Transverse colon (tissue), 4 donors: ENCODE data around the gene F10. TPM values are rescaled to one million over a fixed set of nuclear protein-coding genes. Genes with fewer than 3 reads are reported as not detected.

Source experiments
- DNase-seq: peaks from one replicate; pipeline ENCODE4 v3.0.0-alpha.2; 2019
- H3K27ac ChIP-seq, 4 donors: fragments of 200-600 bp; sonication (generic); 2 replicates each; pipeline ENCODE4 v1.5.1; 2016 to 2018; ENCODE audit warnings: inconsistent platforms in 4 of 4
- H3K27me3 ChIP-seq: fragments of 200-600 bp; sonication (generic); 2 replicates; pipeline ENCODE4 v1.5.1; 2017; ENCODE audit warnings: inconsistent platforms
- H3K36me3 ChIP-seq, 4 donors: fragments of 200-600 bp; sonication (generic); 2 replicates each; pipeline ENCODE4 v1.5.1; 2017 to 2019; ENCODE audit warnings: inconsistent platforms in 4 of 4
- H3K4me1 ChIP-seq, 4 donors: fragments of 200-600 bp; sonication (generic); 2 replicates each; pipeline ENCODE4 v1.5.1; 2017 to 2020; ENCODE audit warnings: inconsistent platforms in 4 of 4
- H3K4me3 ChIP-seq, 4 donors: fragments of 200-600 bp; sonication (generic); 1 replicate in 1 of 4; 2 replicates in 3 of 4; pipeline versions ENCODE4 v1.5.1 to v1.6.1; 2017 to 2019; ENCODE audit warnings: inconsistent platforms in 4 of 4
- H3K9me3 ChIP-seq, 2 donors: fragments of 200-600 bp; sonication (generic); 2 replicates each; pipeline ENCODE4 v1.5.1; 2017 to 2019; ENCODE audit warnings: inconsistent platforms in 2 of 2
- CTCF ChIP-seq, 5 experiments: fragments of 200-600 bp in 3 of 5; fragments of 450-650 bp in 2 of 5; sonication (generic) in 3 of 5; IDR thresholded peaks; 1 replicate in 2 of 5; 2 replicates in 3 of 5; pipeline ENCODE4 v1.5.1; 2016 to 2017; ENCODE audit warnings: antibody characterized with exemption in 5 of 5, inconsistent platforms in 3 of 5, mild to moderate bottlenecking in 2 of 5, moderate library complexity in 1 of 5
- EP300 ChIP-seq: sonication (generic); formaldehyde crosslinking; IDR thresholded peaks from one replicate; pipeline ENCODE4 v1.6.1; 2017; ENCODE audit warnings: antibody characterized with exemption, low read depth
- POLR2A ChIP-seq: fragments of 450-650 bp; IDR thresholded peaks from one replicate; pipeline ENCODE4 v1.6.1; 2016; ENCODE audit warnings: antibody characterized with exemption, mild to moderate bottlenecking, moderate library complexity
- POLR2AphosphoS5 ChIP-seq, 3 donors: sonication (generic); formaldehyde crosslinking; IDR thresholded peaks; one replicate each; pipeline ENCODE4 v1.6.1; 2016; ENCODE audit warnings: antibody characterized with exemption in 3 of 3
- WGBS, 2 donors: methylation state at CpG; one replicate each; pipeline ENCODE4 v1.1.5; 2018; ENCODE audit warnings: low coverage in 1 of 2; 5-methylcytosine and 5-hydroxymethylcytosine counted together
- in situ Hi-C, 4 donors: fragments of 200-750 bp; cut with MboI; loops; one replicate each; pipeline versions ENCODE4 v1.15.0 to v1.15.1; 2017; ENCODE audit warnings: low sequenced_read_pairs in 3 of 4, low pct_ligation_motif_present in 1 of 4, low pct_unique_long_range_greater_than_20kb in 1 of 4
- intact Hi-C: fragments of 100-400 bp; cut with DNase I; formaldehyde crosslinking; loops from one replicate; pipeline ENCODE4 v1.15.1; 2023; ENCODE audit warnings: low total_unique reads
- total RNA-seq, 4 donors: library from RNA; depleted of rRNA; stranded (reverse); fragments of >200 nt; gene quantifications; one replicate each; pipeline ENCODE4 v1.1.0, GENCODE V29; 2016

F10 gene
- total RNA-seq, 4 donors from 2014 or later, result 0.60 to 4.6 (median 3.4) TPM

- in situ Hi-C loops, result no loop called here
- Histone ChIP-seq H3K36me3 (no peaks in the 10 kb centered on the region), H3K4me3 (no peak overlapping the region), H3K9me3 (no peaks in the 10 kb centered on the region), H3K27ac (no peak overlapping the region), H3K27me3 (no peaks in the 10 kb centered on the region), H3K4me1 (no peaks in the 10 kb centered on the region)
- intact Hi-C loops, result no loop called here
- 87 to 89% methylated on average over 3 to 20 of the region's 24 CpGs for WGBS, 2 donors
- DNase-seq, result no peak
- no peak for TF ChIP-seq CTCF (IDR thresholded peaks at IDR 0.05)
- TF ChIP-seq POLR2AphosphoS5 (IDR thresholded peaks at IDR 0.05), result no peak
- no peak for TF ChIP-seq POLR2A
Measured at GRCh38 chr13:113084943-113085540, 37.6 kb upstream of the F10 start.

- no peaks in the 10 kb centered on the region for H3K27me3 ChIP-seq
- 89 to 95% methylated on average over 6 to 32 of the region's 32 CpGs for WGBS, 2 donors
- TF ChIP-seq POLR2AphosphoS5 (IDR thresholded peaks at IDR 0.05), result no peak
- TF ChIP-seq CTCF (IDR thresholded peaks at IDR 0.05), result no peak
- no peak for TF ChIP-seq POLR2A
- no peak for TF ChIP-seq EP300
- in situ Hi-C loops, result no loop called here
- no peak overlapping the region for H3K4me3 ChIP-seq
- no peaks in the 10 kb centered on the region for H3K36me3 ChIP-seq
- intact Hi-C loops, result no loop called here
- DNase-seq, result no peak
- H3K27ac ChIP-seq, result no peak overlapping the region
- no peaks in the 10 kb centered on the region for H3K9me3 ChIP-seq
- no peaks in the 10 kb centered on the region for H3K4me1 ChIP-seq
Measured at GRCh38 chr13:113086031-113086750, 36.4 kb upstream of the F10 start.

- no peak overlapping the region for H3K4me3 ChIP-seq
- H3K27ac ChIP-seq, result no peak overlapping the region
- no peaks in the 10 kb centered on the region for H3K27me3 ChIP-seq
- no peak for DNase-seq
- 86% methylated on average over 39 of the region's 39 CpGs; no CpG with 5 or more reads in 1 of the 2 donors for WGBS, 2 donors
- TF ChIP-seq CTCF (IDR thresholded peaks at IDR 0.05) (no peak), POLR2A (no peak), EP300 (no peak), POLR2AphosphoS5 (IDR thresholded peaks at IDR 0.05) (no peak)
- intact Hi-C loops, result no loop called here
- H3K9me3 ChIP-seq, result no peaks in the 10 kb centered on the region
- no peaks in the 10 kb centered on the region for H3K36me3 ChIP-seq
- no peaks in the 10 kb centered on the region for H3K4me1 ChIP-seq
- in situ Hi-C loops, result no loop called here
Measured at GRCh38 chr13:113086991-113087922, 35.3 kb upstream of the F10 start.
